ENCODE data around the gene WIPF1. TPM values are rescaled to one million over a fixed set of nuclear protein-coding genes. Genes with fewer than 3 reads are reported as not detected.

WIPF1 gene
- total and polyA plus RNA-seq, 10 donors = 74.9 to 265 (median 175) TPM

- 29 to 38% (median 34%) methylated on average over 4 of the region's 4 CpGs for WGBS, 5 donors
- H3K27me3 ChIP-seq (replicated peaks in 1 of 7) = no peaks in the 10 kb centered on the region
- H3K36me3 ChIP-seq = peaks cover 0 to 14% (median 0%) of the 10 kb centered on the region in 6 donors
- no peak for TF ChIP-seq POLR2A (IDR thresholded peaks at IDR 0.05)
- no peak for TF ChIP-seq POLR2AphosphoS5 (IDR thresholded peaks at IDR 0.05)
- TF ChIP-seq CTCF (IDR thresholded peaks at IDR 0.05 in 8 of 11, conservative IDR thresholded peaks at IDR 0.05 in 3 of 11) = no peak
- H3K4me1 ChIP-seq = peaks cover 31 to 100% (median 76%) of the 10 kb centered on the region in 6 donors
- intact Hi-C loops (cut with DNase I; ENCODE audit: low total_unique reads) = no loop called here
- no peak for DNase-seq
- no peaks in the 10 kb centered on the region for H3K9me3 ChIP-seq
- peak overlapping the region; percentile 81 to 97 (median 94) for H3K27ac ChIP-seq
- H3K4me3 ChIP-seq = peak overlapping the region; percentile 27 to 74 (median 36)
These were observed 627 bp downstream of the WIPF1 start for GRCh38 chr2:174597009-174597344.

DNA sequence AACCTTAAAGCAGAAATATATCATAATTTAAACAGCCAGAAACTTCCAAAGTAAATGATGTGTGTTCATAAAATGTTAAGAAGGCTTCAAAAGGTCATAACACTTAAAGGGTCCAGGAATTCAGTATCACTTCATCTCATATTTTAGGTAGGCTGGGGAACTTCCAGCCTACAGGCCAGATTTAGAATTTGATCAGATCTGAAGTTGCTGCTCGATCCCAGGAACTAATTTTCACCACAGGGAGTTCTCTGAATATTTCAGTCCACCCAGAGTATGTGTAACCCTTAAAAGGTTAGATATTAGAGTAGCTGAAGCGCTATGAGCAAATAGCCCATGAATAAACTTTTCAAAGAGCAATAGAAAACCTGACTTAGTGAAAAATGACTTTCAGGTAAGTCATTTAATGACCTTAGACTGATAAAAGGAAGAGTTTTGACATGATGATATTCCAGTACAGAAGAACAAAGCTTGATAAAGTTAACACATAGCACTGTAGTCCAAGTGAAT, 1.7 kb downstream of the WIPF1 start:
- TF ChIP-seq POLR2AphosphoS5 (IDR thresholded peaks at IDR 0.05) (no peak), CTCF (IDR thresholded peaks at IDR 0.05 in 8 of 11, conservative IDR thresholded peaks at IDR 0.05 in 3 of 11) (peak in 1 of 11 experiments; percentile 9), POLR2A (IDR thresholded peaks at IDR 0.05) (no peak)
- Histone ChIP-seq H3K27me3 (replicated peaks in 1 of 7) (no peaks in the 10 kb centered on the region), H3K9me3 (no peaks in the 10 kb centered on the region), H3K27ac (peak overlapping the region; percentile 81 to 97 (median 94)), H3K4me3 (peak overlapping the region; percentile 27 to 74 (median 36)), H3K4me1 (peaks cover 30 to 100% (median 77%) of the 10 kb centered on the region in 6 donors), H3K36me3 (peaks cover 0 to 9% (median 0%) of the 10 kb centered on the region in 6 donors)
- intact Hi-C loops (cut with DNase I; ENCODE audit: low total_unique reads) = no loop called here
- DNase-seq = no peak
- 33 to 42% (median 36%) methylated on average over 2 of the region's 2 CpGs for WGBS, 5 donors

DNA sequence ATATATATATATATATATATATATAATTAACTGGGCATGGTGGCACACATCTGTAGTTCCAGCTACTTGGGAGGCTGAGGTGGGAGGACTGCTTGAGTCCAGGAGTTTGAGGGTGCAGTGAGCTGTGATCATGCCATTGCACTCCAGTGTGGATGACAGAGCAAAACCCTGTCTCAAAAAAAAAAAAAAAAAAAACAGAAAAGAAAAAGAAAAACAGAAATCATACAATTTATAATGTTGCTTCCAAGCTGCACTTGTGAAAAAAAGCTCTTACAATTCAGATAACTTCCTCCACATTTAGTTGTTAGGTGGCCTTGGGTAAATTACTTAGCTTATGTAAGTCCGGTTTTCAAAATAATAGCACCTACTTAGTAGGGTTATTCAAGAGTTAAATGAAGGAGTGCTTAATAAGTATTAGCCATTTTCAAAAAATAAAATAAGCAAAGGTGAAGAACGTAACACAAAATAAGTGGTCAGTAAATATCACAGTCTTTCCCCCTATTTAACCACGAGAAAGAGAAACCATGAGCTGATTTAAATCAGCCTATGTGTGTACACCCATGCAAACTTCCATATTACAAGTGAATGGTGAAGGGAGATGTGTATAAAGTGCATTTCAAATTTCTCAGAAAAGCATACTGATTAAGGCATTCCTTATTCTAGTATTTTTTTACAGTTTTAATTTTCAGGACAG, 2.3 kb downstream of the WIPF1 start:
- Histone ChIP-seq H3K9me3 (no peaks in the 10 kb centered on the region), H3K36me3 (peaks cover 0 to 14% (median 2%) of the 10 kb centered on the region in 6 donors), H3K4me3 (peak overlapping the region; percentile 27 to 74 (median 36)), H3K4me1 (peaks cover 32 to 100% (median 78%) of the 10 kb centered on the region in 6 donors), H3K27ac (peak overlapping the region; percentile 81 to 97 (median 94)), H3K27me3 (replicated peaks in 1 of 7) (no peaks in the 10 kb centered on the region)
- 6 to 27% (median 15%) methylated on average over 3 of the region's 3 CpGs for WGBS, 5 donors
- no peak for DNase-seq
- TF ChIP-seq CTCF (IDR thresholded peaks at IDR 0.05 in 8 of 11, conservative IDR thresholded peaks at IDR 0.05 in 3 of 11) = no peak
- intact Hi-C loops (cut with DNase I; ENCODE audit: low total_unique reads) = no loop called here

DNA sequence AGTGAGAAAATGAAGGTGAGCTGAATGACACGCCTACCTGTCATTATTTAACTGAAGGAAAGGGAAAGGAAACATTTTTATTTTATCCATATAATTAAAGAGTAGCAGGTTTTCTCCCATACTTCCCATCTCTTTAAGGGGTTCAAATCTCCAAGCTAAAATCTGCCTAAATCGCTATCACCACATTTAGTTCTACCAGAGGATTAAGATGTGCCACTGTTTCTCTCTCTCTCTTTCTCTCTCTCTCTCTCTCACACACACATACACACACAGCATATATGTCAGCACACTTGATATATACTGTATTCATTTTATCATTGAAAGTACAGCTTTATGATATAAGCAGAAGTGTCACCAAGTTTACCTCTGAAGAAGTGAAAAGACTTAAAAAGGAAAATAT, 3.1 kb downstream of the WIPF1 start:
- DNase-seq = no peak
- Histone ChIP-seq H3K27me3 (replicated peaks in 1 of 7) (no peaks in the 10 kb centered on the region), H3K36me3 (peaks cover 0 to 19% (median 5%) of the 10 kb centered on the region in 6 donors), H3K4me1 (peaks cover 35 to 100% (median 78%) of the 10 kb centered on the region in 6 donors), H3K4me3 (peak overlapping the region in 6 of 8 donors; percentile 27 to 74 (median 40)), H3K27ac (peak overlapping the region; percentile 81 to 97 (median 94)), H3K9me3 (no peaks in the 10 kb centered on the region)
- 48 to 79% (median 58%) methylated on average over 1 to 2 of the region's 2 CpGs for WGBS, 5 donors
- TF ChIP-seq CTCF (IDR thresholded peaks at IDR 0.05 in 8 of 11, conservative IDR thresholded peaks at IDR 0.05 in 3 of 11) (no peak), POLR2A (IDR thresholded peaks at IDR 0.05) (no peak), POLR2AphosphoS5 (IDR thresholded peaks at IDR 0.05) (no peak)
- intact Hi-C loops (cut with DNase I; ENCODE audit: low total_unique reads) = no loop called here
